Femur (tissue), 1 donor: Measurements from ENCODE around the gene SPNS3.

Experiments used
- DNase-seq: peaks from one replicate; pipeline ENCODE4 v3.0.0-alpha.2; 2017

Gene SPNS3

GRCh38 chr17:4490637-4491061, 56.9 kb downstream of the SPNS3 start:
- DNase-seq, result no peak

GRCh38 chr17:4492721-4493561, 59.2 kb downstream of the SPNS3 start:
- peak; percentile 62 for DNase-seq

GRCh38 chr17:4497101-4497824, 63.5 kb downstream of the SPNS3 start:
- no peak for DNase-seq

GRCh38 chr17:4498461-4499397, 65.0 kb downstream of the SPNS3 start, which contains the start of gene SPNS2:
SPNS2 (plus strand) TSS chr17:4498881; CDS start chr17:4499048, 167 bp downstream.
- peak; percentile 74 for DNase-seq

- peak; percentile 56 for DNase-seq
These were observed 65.9 kb downstream of the SPNS3 start for GRCh38 chr17:4499431-4500190.

- DNase-seq, result no peak
These were observed 66.4 kb downstream of the SPNS3 start for GRCh38 chr17:4500191-4500571.

GRCh38 chr17:4501295-4501949, 67.7 kb downstream of the SPNS3 start:
- no peak for DNase-seq

- DNase-seq, result no peak
These were observed 68.9 kb downstream of the SPNS3 start for GRCh38 chr17:4502466-4503154.

GRCh38 chr17:4503283-4504025, 69.7 kb downstream of the SPNS3 start:
- no peak for DNase-seq

GRCh38 chr17:4504188-4504587, 70.4 kb downstream of the SPNS3 start:
- no peak for DNase-seq

- DNase-seq, result no peak
These were observed 71.4 kb downstream of the SPNS3 start for GRCh38 chr17:4505187-4505586.

GRCh38 chr17:4506175-4506813, 72.6 kb downstream of the SPNS3 start:
- DNase-seq, result peak; percentile 80

GRCh38 chr17:4506892-4507291, 73.2 kb downstream of the SPNS3 start:
- peak; percentile 81 for DNase-seq

- DNase-seq, result no peak
These were observed 73.8 kb downstream of the SPNS3 start for GRCh38 chr17:4507361-4508111.

GRCh38 chr17:4508207-4508606, 74.5 kb downstream of the SPNS3 start:
- no peak for DNase-seq

GRCh38 chr17:4509401-4509800, 75.7 kb downstream of the SPNS3 start:
- DNase-seq, result peak; percentile 60

GRCh38 chr17:4509923-4510617, 76.3 kb downstream of the SPNS3 start:
- peak; percentile 85 for DNase-seq

- DNase-seq, result no peak
These were observed 76.8 kb downstream of the SPNS3 start for GRCh38 chr17:4510618-4510941.
